ELR (cell line): ENCODE data around the gene SLC6A3.
A peak's percentile ranks its signal among the peaks of the same experiment; 100 is the strongest.

Source experiments
- DNase-seq: peaks from one replicate; pipeline ENCODE4 v3.0.0-alpha.2; 2015; ENCODE audit warnings: low read depth

The SLC6A3 gene

GRCh38 chr5:1420211-1421195 is 24.7 kb downstream of the SLC6A3 start:
- DNase-seq: no peak

GRCh38 chr5:1419476-1420210 is 25.6 kb downstream of the SLC6A3 start:
- no peak for DNase-seq

GRCh38 chr5:1418921-1419280 is 26.3 kb downstream of the SLC6A3 start:
- no peak for DNase-seq

- DNase-seq: no peak
Observed at GRCh38 chr5:1418238-1418920, 26.9 kb downstream of the SLC6A3 start.

GRCh38 chr5:1417586-1418225 is 27.5 kb downstream of the SLC6A3 start:
- no peak for DNase-seq

- no peak for DNase-seq
Observed at GRCh38 chr5:1416856-1417469, 28.3 kb downstream of the SLC6A3 start.

- DNase-seq: no peak
Observed at GRCh38 chr5:1415626-1416360, 29.4 kb downstream of the SLC6A3 start.

GRCh38 chr5:1415059-1415425 is 30.2 kb downstream of the SLC6A3 start:
- no peak for DNase-seq

GRCh38 chr5:1414311-1415058 is 30.8 kb downstream of the SLC6A3 start:
- DNase-seq: no peak

- no peak for DNase-seq
Observed at GRCh38 chr5:1413611-1414241, 31.5 kb downstream of the SLC6A3 start.

GRCh38 chr5:1413211-1413610 is 32.0 kb downstream of the SLC6A3 start:
- no peak for DNase-seq

- no peak for DNase-seq
Observed at GRCh38 chr5:1412621-1413020, 32.6 kb downstream of the SLC6A3 start.

GRCh38 chr5:1412163-1412562 is 33.1 kb downstream of the SLC6A3 start:
- no peak for DNase-seq

GRCh38 chr5:1411099-1411498 is 34.1 kb downstream of the SLC6A3 start:
- DNase-seq: no peak

- DNase-seq: no peak
Observed at GRCh38 chr5:1410156-1411014, 34.9 kb downstream of the SLC6A3 start.

GRCh38 chr5:1409381-1410110 is 35.7 kb downstream of the SLC6A3 start:
- peak; percentile 7 for DNase-seq

- DNase-seq: no peak
Observed at GRCh38 chr5:1406681-1407640, 38.3 kb downstream of the SLC6A3 start.
